Natural killer cell (primary cell): ENCODE data around the gene SIGLEC5. TPM values are rescaled to one million over a fixed set of nuclear protein-coding genes. Genes with fewer than 3 reads are reported as not detected.

Experiments
- ATAC-seq, 3 donors: fragments of 150-1000 bp in 2 of 3; fragments of 200-7000 bp in 1 of 3; cut with Tn5 transposase; 1 replicate in 1 of 3; 2 replicates in 2 of 3; pipeline ENCODE4 v1.10.0; 2021; ENCODE audit warnings: mild to moderate bottlenecking in 2 of 3, moderate library complexity in 2 of 3
- DNase-seq, 2 donors: peaks; one replicate each; pipeline versions ENCODE4 v3.0.0 to v3.0.0-alpha.2; 2013 to 2021; ENCODE audit warnings: mixed read lengths in 1 of 2
- H3K27ac ChIP-seq: one replicate; pipeline ENCODE4 v1.5.1; 2013; ENCODE audit warnings: mild to moderate bottlenecking, low read length
- H3K27me3 ChIP-seq: one replicate; pipeline ENCODE4 v1.6.1; 2013; ENCODE audit warnings: low read length; ENCODE audit not compliant: control insufficient read depth, insufficient read depth
- H3K36me3 ChIP-seq: one replicate; pipeline ENCODE4 v1.6.1; 2013; ENCODE audit warnings: low read length; ENCODE audit not compliant: control insufficient read depth, insufficient read depth
- H3K4me1 ChIP-seq: one replicate; pipeline ENCODE4 v1.6.1; 2013; ENCODE audit warnings: low read length; ENCODE audit not compliant: control insufficient read depth, insufficient read depth
- H3K4me3 ChIP-seq: one replicate; pipeline ENCODE4 v1.5.1; 2013; ENCODE audit warnings: low read length
- H3K9me3 ChIP-seq: one replicate; pipeline ENCODE4 v1.6.1; 2013; ENCODE audit warnings: low read length; ENCODE audit not compliant: control insufficient read depth, insufficient read depth
- H3K27ac Mint-ChIP-seq, 2 donors: one replicate each; pipeline ENCODE4 v1.8.0; 2022; ENCODE audit warnings: mild to moderate bottlenecking in 2 of 2, mixed read lengths in 2 of 2, moderate library complexity in 1 of 2
- H3K27me3 Mint-ChIP-seq, 2 donors: one replicate each; pipeline ENCODE4 v1.8.0; 2022; ENCODE audit warnings: low read depth in 2 of 2, mixed read lengths in 2 of 2
- H3K36me3 Mint-ChIP-seq: one replicate; pipeline ENCODE4 v1.8.0; 2022; ENCODE audit warnings: mixed read lengths
- H3K4me1 Mint-ChIP-seq, 2 donors: one replicate each; pipeline ENCODE4 v1.8.0; 2022; ENCODE audit warnings: mixed read lengths in 2 of 2
- H3K4me3 Mint-ChIP-seq: one replicate; pipeline ENCODE4 v1.8.0; 2022; ENCODE audit warnings: mild to moderate bottlenecking, moderate library complexity, mixed read lengths
- H3K9me3 Mint-ChIP-seq, 2 donors: one replicate each; pipeline ENCODE4 v1.8.0; 2022; ENCODE audit warnings: mixed read lengths in 2 of 2
- WGBS: methylation state at CpG from one replicate; pipeline ENCODE4 v1.1.7; 2013; ENCODE audit warnings: missing lambda C conversion rate; ENCODE audit not compliant: insufficient coverage; 5-methylcytosine and 5-hydroxymethylcytosine counted together
- intact Hi-C: fragments of 100-400 bp; cut with micrococcal nuclease; formaldehyde crosslinking; loops from one replicate; pipeline ENCODE4 v1.14.2; 2022
- total RNA-seq, 4 donors: library from RNA; stranded (reverse); fragments of 120-200 nt in 1 of 4; gene quantifications; one replicate each; pipeline versions ENCODE4 v1.2.3 to v1.2.4, GENCODE V29; 2013 to 2022
- TF ChIP-seq, protein P1 (sequence below): fragments of 200-600 bp; IDR thresholded peaks from one replicate; pipeline ENCODE4 v1.8.0; 2022; ENCODE audit warnings: antibody characterized with exemption

SIGLEC5 gene
- total RNA-seq, 3 donors from 2014 or later (not counting 1 experiment from before 2014, with no cell fraction given), result 0.54 to 1.0 (median 0.90) TPM

GRCh38 chr19:51586103-51586728 lies 44.0 kb downstream of the SIGLEC5 start:
- intact Hi-C loops, result no loop called here
- no peaks in the 10 kb centered on the region for H3K4me1 Mint-ChIP-seq
- DNase-seq, result no peak
- Histone ChIP-seq H3K27ac (no peak overlapping the region), H3K4me1 (no peaks in the 10 kb centered on the region), H3K36me3 (peaks cover 42% of the 10 kb centered on the region), H3K4me3 (no peak overlapping the region), H3K27me3 (no peaks in the 10 kb centered on the region), H3K9me3 (peaks cover 15% of the 10 kb centered on the region)
- no CpG with 5 or more reads among the region's 1 CpG for WGBS
- H3K27me3 Mint-ChIP-seq, result no peaks in the 10 kb centered on the region
- peaks cover 58% of the 10 kb centered on the region for H3K36me3 Mint-ChIP-seq
- peak in 1 of 3 donors; percentile 63 for ATAC-seq
- TF ChIP-seq, protein P1, sequence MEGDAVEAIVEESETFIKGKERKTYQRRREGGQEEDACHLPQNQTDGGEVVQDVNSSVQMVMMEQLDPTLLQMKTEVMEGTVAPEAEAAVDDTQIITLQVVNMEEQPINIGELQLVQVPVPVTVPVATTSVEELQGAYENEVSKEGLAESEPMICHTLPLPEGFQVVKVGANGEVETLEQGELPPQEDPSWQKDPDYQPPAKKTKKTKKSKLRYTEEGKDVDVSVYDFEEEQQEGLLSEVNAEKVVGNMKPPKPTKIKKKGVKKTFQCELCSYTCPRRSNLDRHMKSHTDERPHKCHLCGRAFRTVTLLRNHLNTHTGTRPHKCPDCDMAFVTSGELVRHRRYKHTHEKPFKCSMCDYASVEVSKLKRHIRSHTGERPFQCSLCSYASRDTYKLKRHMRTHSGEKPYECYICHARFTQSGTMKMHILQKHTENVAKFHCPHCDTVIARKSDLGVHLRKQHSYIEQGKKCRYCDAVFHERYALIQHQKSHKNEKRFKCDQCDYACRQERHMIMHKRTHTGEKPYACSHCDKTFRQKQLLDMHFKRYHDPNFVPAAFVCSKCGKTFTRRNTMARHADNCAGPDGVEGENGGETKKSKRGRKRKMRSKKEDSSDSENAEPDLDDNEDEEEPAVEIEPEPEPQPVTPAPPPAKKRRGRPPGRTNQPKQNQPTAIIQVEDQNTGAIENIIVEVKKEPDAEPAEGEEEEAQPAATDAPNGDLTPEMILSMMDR, result no peak
- peaks cover 0 to 4% of the 10 kb centered on the region in 2 donors for H3K9me3 Mint-ChIP-seq
- H3K4me3 Mint-ChIP-seq, result no peak overlapping the region
- H3K27ac Mint-ChIP-seq, result no peak overlapping the region

DNA sequence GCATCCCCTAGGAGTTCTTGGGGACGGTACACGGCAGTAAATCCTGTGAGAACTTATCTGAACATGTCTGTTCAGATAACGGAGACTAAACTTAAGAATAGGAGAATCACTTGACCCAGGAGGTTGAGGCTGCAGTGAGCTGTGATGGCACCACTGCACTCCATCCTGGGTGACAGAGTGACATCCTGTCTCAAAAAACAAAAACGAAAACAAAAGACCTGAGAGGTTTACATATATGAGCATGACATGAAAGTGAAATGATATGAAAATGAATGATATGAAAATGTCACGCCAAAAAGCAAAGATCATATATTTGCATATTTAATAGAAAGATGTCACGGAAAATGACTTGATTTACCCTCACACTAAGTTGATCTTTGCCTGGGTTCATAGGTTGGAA lies 53.4 kb downstream of the SIGLEC5 start:
- 86% methylated on average over 4 of the region's 6 CpGs for WGBS
- no peak overlapping the region for H3K4me3 ChIP-seq
- no peaks in the 10 kb centered on the region for H3K27me3 Mint-ChIP-seq
- intact Hi-C loops, result no loop called here
- no peak overlapping the region for H3K4me3 Mint-ChIP-seq
- no peaks in the 10 kb centered on the region for H3K27me3 ChIP-seq
- H3K9me3 ChIP-seq, result no peaks in the 10 kb centered on the region
- H3K36me3 ChIP-seq, result peaks cover 20% of the 10 kb centered on the region
- H3K4me1 ChIP-seq, result peaks cover 3% of the 10 kb centered on the region
- TF ChIP-seq, protein P1, result no peak
- no peaks in the 10 kb centered on the region for H3K36me3 Mint-ChIP-seq
- DNase-seq, result no peak
- H3K27ac Mint-ChIP-seq, result no peak overlapping the region
- no peaks in the 10 kb centered on the region for H3K9me3 Mint-ChIP-seq
- peaks cover 7 to 13% of the 10 kb centered on the region in 2 donors for H3K4me1 Mint-ChIP-seq
- ATAC-seq, result no peak
- no peak overlapping the region for H3K27ac ChIP-seq

GRCh38 chr19:51573331-51573730 lies 56.9 kb downstream of the SIGLEC5 start:
- Histone ChIP-seq H3K9me3 (no peaks in the 10 kb centered on the region), H3K4me3 (no peak overlapping the region), H3K36me3 (peaks cover 3% of the 10 kb centered on the region), H3K27me3 (no peaks in the 10 kb centered on the region), H3K27ac (no peak overlapping the region), H3K4me1 (peaks cover 11% of the 10 kb centered on the region)
- 96% methylated on average over 3 of the region's 3 CpGs for WGBS
- Mint-ChIP-seq H3K27ac (no peak overlapping the region), H3K9me3 (no peaks in the 10 kb centered on the region), H3K36me3 (no peaks in the 10 kb centered on the region), H3K4me3 (no peak overlapping the region), H3K27me3 (peaks cover 2 to 4% of the 10 kb centered on the region in 2 donors), H3K4me1 (peaks cover 23 to 29% of the 10 kb centered on the region in 2 donors)
- DNase-seq (no peak), ATAC-seq (no peak)
- TF ChIP-seq, protein P1, result no peak
- intact Hi-C loops, result no loop called here

GRCh38 chr19:51572908-51573307 lies 57.3 kb downstream of the SIGLEC5 start:
- TF ChIP-seq, protein P1, result no peak
- ATAC-seq (no peak), DNase-seq (no peak)
- Histone ChIP-seq H3K27me3 (no peaks in the 10 kb centered on the region), H3K27ac (no peak overlapping the region), H3K9me3 (no peaks in the 10 kb centered on the region), H3K4me3 (no peak overlapping the region), H3K4me1 (peaks cover 11% of the 10 kb centered on the region), H3K36me3 (peaks cover 3% of the 10 kb centered on the region)
- intact Hi-C loops, result no loop called here
- Mint-ChIP-seq H3K36me3 (no peaks in the 10 kb centered on the region), H3K27me3 (peaks cover 6 to 8% of the 10 kb centered on the region in 2 donors), H3K4me3 (no peak overlapping the region), H3K4me1 (peaks cover 23 to 29% of the 10 kb centered on the region in 2 donors), H3K9me3 (no peaks in the 10 kb centered on the region), H3K27ac (no peak overlapping the region)
- 87% methylated on average over 4 of the region's 4 CpGs for WGBS
